HG03159 (cell line): ENCODE data around the gene DIDO1.

Experiments
- ATAC-seq: cut with Tn5 transposase; IDR thresholded peaks from one replicate; pipeline ENCODE4 v1.9.1; 2021; ENCODE audit warnings: mild to moderate bottlenecking, moderate library complexity; ENCODE audit not compliant: unreplicated experiment

The DIDO1 gene

DNA sequence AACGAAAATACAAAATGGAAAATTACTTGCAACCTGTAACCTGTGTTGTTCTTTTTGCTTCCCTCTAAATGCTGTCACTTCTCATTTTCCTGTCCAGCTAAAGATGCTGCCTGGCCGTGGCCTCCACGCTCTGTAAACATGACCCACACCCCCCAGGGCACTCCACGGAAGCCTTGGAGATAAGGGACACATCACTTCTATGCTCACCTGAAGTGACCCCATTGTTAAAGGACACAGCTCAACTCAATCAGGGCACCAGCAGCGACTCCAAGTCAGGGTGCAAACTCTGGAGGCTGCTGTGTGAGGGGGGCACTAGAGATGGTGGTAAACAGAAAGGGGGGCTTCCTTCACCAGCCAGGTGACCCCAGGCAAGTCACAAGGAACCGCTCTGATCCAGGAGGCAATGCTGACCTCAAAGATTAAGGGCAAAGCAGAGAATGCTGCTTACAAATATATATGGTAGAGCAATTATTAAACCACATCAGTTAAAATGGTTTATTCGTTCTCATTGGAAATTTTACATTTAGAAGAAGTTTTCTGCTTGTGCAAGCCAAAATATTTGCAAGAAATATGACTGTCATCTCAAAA, 13.2 kb downstream of the DIDO1 start:
- no peak for ATAC-seq

DNA sequence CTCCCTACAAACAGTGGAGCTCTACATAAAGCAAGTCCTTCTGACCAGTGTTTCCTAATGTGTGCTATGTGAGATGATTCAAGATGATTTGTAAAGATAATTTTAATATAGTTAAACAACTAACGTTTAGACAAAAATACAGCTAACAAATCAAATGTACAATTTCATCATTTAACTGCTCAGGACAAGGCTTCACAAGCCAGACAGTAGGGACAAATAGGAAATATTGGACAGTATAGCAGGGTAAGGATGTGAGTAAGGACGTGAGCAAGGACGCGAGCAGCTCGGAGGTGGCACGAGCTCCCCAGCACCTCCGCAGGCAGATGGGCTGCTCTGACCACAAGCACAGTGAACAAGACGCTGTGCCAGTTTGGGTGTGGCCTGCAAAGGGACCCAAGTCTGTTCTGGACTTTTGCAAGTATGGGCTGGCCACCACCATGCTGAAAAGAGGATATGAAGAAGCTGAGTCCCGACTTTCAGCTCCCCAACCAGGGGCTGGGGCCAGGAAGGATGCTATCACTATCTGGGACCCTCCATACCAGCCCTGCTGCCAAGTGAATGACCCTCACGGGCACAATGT, 14.5 kb downstream of the DIDO1 start:
- no peak for ATAC-seq

DNA sequence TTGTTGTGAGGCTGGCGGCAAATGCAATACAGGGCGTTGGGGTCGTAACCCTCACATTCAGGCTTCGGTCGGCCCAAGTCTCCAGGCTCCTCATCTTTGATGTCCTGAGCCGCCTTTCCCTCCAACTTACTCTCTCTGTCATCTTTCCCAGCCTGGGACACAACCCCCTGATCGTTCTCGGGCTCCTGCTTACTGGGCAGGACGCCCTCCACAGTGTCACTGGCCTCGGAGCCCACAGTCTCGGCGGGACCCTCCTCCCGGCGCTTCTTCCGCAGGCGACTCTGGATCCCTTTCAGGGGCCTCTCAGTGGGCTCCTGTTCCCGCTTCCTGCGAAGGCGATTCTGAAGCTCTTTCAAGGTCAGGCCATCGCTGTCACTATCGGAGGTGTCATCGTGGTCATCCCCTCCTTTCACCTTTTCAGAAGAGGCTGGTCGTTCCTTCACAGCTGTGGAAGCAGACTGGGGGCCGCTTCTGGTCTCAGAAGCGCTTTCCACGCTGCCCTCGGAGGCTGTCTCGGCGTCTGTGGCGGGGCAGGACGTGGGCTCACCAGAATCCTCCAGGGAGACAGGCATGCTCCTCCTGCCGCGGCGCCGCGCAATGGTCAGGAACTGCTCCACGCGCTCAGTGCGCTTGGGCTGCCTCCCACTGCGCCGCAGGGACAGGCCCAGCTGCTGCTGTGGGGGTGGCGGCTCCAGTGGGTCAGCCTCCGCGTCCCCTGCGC, 15.4 kb downstream of the DIDO1 start:
- ATAC-seq = no peak

DNA sequence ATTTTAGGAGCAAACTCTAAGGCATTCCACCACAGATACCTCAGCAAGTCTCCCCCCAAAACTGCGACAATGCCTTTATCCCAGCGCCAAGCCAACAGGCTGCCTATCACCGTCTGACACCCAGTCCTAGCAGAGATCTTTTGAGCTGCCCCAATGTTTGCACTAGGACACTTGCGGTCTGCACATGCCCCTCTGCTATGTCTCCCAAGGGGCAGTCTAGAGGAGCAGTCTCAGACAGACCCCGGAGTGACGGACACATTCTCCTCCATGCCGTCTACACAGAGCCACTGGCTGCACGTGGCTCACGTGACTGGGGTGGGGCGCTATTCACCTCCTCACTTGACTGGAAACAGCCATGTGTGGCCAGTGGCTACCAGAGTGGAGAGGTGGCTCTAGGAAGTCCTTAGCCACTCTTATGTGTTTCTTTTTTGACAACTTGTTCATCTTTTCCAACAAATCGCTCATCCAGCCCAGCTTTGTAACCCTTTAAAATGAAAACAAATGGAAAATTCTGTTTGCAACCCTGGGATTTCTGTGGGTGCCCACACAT, 16.0 kb downstream of the DIDO1 start:
- ATAC-seq = no peak

DNA sequence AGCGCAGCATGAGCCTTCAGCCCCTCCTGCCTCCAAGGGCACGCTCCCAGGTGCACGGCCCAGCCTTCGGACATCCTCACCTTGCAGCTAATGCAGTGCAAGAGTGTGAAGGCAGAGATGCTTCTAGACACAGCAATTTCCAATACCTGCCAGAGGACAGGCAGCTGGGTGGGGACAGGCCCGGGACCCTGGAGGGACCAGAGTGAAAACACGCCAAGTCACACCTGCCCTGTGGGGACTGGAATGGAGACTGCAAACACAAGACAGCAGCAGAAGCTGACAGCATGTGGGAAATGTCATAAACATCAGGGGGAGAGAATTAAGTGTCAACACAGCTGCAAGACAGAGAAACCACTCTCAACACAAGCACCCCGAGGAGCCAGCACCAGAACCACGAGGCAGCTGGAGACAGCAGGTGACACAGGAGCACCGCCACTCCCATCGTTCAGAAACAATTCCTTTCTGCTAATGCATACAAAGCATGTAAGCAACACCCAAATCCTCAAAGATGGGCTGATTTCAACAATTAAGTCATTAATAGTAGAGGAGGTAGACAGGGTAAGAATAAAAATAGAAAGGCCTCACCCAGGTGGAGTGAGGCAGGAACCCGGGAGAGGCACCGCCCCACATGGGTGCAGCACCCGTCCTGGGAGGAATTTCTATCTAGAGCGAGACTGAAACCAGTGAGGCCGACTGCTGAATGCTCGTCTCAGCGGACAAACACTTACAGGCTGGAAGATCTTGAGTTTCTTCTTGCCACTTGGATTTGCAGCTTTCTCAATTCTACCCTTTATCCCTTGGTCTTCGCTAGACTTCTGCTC, 17.1 kb downstream of the DIDO1 start:
- ATAC-seq = no peak

DNA sequence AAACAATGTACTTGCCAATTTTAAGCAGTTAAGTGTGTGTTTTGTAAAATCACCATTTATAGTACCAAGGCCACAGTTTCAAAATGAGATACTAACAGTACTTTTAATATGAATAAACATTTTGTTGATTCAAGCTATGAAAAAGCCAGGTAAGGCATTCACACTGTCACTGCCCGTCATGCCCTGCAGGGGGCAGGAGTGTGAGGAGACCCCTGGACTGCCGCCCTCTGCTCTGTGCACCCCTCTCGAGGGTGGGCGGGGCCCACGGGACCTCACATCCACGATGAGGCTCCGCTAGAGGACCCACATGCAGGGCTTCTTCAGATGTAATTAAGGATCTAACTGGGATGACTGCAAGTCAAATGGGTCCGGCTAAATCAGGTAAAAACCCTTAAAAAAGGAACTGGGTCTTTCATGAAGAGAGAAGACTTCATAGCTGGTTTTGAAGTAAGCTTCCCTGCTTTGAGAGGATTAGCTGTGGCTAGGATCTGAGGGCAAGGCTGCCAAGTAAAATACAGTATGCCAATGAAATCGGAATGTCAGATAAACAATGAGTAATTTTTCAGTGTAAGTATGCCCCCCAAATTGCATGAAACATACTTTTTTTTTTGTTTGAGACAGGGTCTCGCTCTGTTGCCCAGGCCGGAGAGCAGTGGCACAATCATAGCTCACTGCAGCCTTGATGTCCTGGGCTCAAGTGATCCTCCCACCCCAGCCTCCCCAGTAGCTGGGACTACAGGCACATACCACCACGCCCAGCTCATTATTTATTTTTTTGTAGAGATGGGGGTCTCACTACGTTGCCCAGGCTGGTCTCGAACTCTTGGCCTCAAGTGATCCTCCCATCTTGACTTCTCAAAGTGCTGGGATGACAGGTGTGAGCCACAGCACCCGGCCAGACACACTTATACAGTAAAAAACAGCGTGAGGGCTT, 18.7 kb downstream of the DIDO1 start:
- ATAC-seq = no peak

DNA sequence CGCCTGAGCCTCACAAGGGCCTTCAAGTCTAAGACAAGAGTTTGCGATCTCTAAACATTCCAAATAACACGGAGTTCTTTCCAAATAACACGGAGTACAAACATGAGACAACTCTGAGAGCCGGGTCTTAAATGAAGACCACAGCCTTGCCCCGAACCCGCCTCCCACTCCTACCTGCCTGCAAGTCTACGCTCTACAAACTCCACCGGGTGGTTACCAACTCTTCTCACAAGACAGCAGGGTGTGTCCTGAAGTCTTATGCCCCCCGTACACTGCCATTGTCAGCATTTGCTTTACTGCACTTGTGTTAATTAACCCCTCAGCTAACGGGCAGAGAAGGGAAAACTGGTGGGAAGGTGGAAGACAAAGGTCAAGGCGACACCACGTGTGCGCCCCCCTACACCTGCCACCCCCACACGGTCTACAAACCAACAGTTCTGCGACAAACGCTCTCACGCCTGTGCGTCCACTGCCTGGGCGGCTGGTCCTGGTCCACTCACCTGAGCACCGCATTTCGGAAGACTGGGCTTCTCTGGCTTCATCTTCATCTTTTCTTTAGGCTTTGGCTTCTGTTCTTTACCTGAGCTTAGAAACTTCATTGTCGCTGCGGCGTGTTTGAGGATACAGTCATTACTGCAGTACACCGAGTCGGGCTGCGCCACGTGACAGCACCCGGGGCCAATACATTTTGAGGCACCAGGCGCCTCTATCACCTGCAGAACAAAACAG, 19.5 kb downstream of the DIDO1 start:
- ATAC-seq = no peak

DNA sequence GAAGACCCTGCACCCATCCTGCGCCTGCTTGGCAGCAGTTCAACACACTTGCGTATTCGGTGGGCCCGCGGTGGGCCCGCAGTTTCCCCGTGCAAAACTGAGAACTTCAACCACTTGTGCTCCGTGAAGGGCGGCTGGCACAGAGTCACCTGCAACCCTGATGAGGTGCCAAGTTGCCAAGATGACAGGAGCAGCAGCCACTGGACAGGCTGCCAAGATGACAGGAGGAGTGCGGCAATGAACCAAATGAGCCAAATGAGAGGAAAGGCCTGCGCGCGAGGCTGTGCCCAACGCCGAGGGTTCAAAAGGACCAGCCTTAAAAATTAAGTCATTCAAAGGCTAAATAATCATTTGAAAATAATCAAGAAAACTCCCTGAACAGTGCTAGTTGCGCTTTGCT, 20.1 kb downstream of the DIDO1 start:
- ATAC-seq = no peak

DNA sequence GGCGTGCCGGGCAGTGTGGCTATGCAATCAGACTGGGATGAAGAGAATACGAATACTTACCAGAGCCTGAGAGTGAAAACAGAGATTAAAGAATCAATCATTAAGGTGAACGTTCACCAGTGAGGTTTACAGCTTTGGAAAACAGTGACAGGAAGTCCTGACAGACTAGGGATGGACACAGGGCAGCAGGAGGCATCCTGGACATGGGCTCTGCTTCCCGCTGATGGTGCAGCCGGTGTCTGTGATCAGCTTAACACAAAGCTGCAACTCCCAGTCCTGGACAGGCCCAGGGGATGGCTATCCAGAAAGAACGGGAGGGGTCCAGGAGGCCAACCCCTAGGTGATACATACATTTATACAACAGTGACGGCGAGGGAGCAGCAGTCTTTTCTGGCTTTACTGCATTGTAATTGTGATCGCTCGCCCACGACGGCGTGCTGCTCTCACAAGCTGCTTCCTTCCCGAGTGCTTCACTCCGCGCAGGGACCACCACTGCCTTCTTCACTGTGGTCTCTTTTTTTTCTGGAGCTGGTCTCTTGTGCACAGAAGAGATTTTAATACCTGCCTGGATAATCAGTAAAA, 20.7 kb downstream of the DIDO1 start:
- ATAC-seq = no peak

DNA sequence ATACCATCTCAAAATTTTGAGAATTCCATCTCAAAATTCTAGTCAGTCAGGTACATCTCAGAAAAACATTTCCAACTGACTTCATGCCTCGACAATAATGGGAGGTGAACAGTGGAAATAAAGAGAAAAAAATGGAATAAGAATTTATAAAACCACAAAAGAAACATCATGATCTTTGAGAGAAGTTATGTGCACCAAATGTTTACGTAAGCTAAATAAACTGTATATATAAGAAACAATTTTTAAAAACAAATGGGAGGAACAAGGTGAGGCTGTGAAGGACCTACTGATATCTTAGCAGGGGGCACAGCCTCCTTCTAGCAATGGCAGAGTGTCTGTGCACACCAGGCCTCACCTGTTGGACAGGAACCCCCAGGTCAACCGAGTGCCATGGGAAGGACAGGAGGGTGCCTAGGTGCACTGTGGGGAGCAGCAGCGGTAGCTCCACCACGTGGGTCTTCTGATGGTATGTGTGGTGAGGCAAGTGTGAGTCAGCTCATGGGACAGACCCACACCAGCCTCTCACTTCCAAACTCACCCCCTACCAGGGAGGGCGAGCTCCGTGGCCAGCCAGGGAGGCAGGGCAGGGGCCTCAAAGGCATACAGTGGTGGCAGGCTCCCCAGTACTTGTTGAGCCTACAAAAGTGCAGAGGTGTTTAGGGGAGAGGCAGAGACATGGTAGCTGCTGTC, 23.2 kb downstream of the DIDO1 start:
- no peak for ATAC-seq

DNA sequence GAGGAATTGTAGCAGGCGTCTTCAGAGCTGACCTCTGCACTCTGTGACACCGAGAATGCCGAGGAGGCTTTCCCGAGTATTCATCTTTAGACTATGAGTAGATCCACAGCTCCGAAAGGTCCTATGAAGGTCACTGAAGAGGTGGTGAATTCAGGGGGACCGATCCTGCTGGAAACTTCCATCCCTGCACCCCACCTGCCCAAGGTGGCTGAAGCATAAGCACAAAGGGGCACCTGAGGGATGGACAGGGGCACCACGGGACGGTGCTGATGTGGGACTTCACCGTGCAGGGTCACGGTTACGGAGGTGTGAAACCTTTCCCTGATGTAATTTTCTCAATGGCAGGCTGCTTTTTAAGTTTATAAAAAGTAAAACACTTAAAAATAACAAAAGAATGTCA, 24.4 kb downstream of the DIDO1 start:
- no peak for ATAC-seq

DNA sequence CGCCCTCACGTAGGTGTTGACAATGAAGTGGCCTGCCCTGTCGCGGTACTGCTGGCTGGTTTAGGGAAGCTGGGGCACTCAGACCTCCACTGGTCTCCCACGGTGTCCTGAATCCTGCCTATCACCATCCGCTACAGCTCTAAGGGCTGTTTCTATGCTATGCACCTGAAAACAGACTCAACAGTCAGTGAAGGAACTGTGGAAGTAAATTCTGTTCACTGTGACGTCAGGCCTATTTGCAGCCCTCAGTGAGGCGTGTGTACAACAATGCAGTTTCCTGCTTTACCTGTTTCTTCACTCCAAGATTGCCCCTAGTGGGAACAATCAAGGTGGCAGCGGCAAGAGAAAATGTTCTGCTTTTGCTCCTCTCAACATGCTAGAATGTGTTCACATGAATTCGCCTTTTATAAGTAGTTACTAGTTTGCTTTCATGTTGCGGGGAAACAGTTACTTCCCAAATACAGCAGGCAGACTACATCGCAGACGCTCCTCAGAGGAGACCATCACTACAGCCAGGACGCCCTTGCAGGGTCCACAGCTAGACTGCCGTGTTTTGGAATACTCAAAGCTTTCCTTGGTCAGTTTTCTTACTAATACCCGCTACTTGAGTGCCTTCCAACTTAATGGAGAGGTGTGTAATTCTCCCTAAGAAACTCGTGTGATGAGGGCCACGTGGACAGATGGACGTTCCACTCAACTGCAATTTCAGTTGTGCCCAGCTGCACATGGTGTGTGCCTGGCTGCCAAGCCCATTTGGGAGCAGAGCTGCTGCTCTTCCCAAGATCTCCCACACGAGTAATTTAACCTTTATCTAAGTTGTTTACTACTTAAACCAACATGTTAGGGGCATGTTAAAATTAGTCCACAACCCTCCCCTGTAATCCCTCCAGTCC, 25.4 kb downstream of the DIDO1 start:
- ATAC-seq = no peak

DNA sequence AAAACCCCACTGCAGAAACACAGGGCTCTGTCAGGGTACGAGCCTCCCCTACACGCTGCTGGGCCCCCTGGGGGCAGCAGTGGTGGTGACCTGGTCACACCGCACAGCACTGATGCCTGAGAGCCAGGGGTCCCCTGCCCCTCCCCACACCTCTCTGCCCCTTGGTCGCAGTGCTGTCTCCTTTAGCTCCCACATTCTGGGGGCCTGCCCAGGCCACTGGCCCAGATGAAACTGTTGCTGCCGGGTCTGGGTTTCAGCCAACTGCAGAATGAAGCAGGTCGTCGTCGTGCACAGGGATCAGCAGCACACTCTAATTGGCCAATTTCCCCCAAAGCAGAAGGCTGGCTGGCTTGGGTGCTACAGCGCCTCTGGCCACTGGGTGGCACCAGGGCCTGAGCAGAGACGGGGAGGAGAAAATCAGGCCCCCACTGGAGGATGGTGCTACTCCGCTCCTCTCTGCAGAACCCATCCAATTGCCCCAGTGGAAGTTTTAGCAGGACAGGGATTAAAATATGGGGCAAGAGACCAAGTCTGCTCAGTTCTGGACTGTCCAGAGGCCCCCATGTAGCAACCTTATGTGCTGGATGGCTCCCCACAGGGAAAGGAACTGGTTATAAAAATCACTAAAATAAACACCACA, 26.1 kb downstream of the DIDO1 start:
- ATAC-seq = peak; percentile 55

DNA sequence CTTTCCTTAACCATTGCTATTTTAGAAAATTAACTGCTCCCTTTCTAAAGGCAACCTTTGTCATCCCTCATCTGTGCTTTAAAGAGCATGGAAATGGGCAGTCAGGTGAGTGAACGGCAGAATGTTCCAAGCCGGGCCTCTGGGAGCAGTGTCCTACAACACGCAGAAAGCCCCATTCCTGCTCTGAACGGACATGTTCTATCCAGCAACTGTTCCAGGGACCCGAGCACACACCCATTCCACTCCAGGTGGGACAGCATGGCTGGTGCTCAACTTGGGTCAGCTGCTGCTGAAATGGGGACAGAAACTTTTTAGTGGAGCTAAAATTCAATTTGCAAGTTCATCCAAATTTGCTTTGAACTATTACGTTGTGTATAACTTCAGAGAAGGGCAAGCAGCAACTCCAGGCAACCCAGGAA, 26.7 kb downstream of the DIDO1 start:
- no peak for ATAC-seq

DNA sequence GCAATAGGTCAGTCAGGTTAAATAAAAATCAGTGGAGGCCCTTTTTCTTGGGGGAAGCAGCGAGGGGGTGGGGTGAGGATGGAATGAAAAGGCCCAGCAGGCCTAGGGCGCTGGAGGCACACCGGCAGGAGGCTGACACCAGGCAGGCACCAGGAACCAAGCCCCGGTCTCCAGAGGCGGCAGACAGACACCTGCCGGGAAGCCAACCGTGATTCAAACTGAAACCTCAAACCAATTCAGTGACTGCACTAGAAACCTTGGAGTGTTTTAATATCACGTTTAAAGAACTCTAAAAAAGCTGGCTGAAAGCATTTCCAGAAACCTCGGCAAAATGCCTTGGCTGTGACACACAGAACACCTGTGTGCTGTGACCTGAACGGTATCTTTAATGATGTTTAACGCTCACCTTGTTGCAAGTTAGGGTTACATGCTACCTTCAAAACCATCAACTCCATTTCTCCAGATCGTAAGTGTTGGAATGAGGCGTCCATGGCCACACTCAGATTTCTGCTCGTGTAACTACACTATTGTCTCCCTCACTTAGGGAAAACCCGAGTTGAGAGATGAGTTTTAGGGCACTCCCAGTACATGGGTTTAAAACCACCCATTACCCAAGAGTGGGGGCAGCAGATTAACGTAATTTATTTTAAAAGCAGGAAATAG, 27.2 kb downstream of the DIDO1 start:
- no peak for ATAC-seq

DNA sequence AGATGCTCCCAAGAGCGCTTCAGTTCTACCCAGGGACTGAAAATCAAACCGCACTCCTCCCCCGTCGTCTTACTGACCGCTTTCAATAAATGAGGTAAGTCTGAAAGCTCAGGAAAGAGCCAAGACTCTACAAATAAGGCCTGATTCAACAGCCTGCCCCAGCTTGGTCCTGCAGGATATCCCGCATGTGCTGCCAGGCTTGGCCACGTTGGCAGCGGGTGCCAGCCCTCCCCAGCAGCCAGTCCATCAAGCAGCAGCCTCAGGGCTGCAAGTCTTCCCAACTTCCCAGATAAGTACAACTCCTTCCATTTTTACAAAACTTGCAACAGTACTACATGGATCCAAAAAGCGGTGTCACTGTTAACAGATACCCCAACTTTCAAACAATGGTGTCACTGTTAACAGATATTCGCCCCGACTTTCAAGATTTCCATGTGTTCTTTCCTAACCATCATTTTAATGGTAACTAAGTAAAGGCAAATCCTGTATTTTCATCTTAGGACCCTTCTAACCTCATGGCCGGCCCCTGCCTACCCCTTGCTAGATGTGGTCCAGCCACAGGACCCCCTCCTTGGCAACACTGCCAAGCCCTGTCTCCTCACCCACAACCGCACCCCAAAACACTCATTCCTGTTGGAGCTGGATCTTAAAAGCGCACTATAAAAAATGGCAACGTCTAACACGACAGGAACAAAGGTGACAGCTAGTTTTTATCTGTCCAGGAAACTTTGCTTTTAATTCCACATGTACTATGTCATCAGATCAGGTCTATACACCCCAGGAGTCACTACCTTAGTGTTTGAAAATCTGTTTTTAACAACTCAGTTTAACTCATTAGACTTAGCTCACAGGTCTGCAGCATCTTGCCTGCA, 28.0 kb downstream of the DIDO1 start:
- ATAC-seq = no peak
